K562 (cell line): ENCODE results near the gene PLD3. TPM values are rescaled to one million over a fixed set of nuclear protein-coding genes. Genes with fewer than 3 reads are reported as not detected.

ENCODE experiments used
- ATAC-seq: fragments of 200-7000 bp; cut with Tn5 transposase; 3 replicates; pipeline ENCODE4 v1.9.1; 2020; ENCODE audit warnings: moderate library complexity
- BruUV-seq: library from RNA; stranded (reverse); fragments of 400-500 nt; replicated peaks from 2 replicates; lab custom pipeline; 2021; lab: Mats Ljungman, UMichigan
- CTCF ChIA-PET: fragments of 300-600 bp; formaldehyde crosslinking; extraction: SDS; loops from one replicate; lab custom pipeline; 2021; ENCODE audit warnings: low intra/inter-chr PET ratio; lab: Yijun Ruan, JAX
- POLR2A ChIA-PET: fragments of 300-600, 350-650 bp; sonication (Branson Sonifier 250); formaldehyde crosslinking; extraction: SDS; loops from one replicate; lab custom pipeline; 2021; ENCODE audit warnings: antibody characterized with exemption, inconsistent platforms; lab: Yijun Ruan, JAX
- DNase-seq, 4 experiments: peaks; one replicate each; pipeline versions ENCODE4 v3.0.0 to v3.0.0-alpha.2; 2011 to 2018; ENCODE audit warnings: low spot score in 3 of 4, mixed read lengths in 3 of 4; ENCODE audit errors: extremely low read depth in 1 of 4
- FAIRE-seq: peaks from 2 replicates; lab custom pipeline; 2011; peaks lifted over from hg19 to GRCh38; lab: Jason Lieb, UNC
- H2AFZ ChIP-seq: 2 replicates; pipeline ENCODE4 v1.6.0; 2011; ENCODE audit warnings: low read depth, low read length, control low read depth, inconsistent platforms
- H3K27ac ChIP-seq: fragments of 200-600 bp; 3 replicates; pipeline ENCODE4 v1.8.0; 2011; ENCODE audit warnings: low read depth, mild to moderate bottlenecking, control low read depth, inconsistent platforms, low read length, moderate library complexity, mixed read lengths; ENCODE audit errors: extremely low read depth
- H3K27me3 ChIP-seq, 2 experiments: fragments of 300-600 bp in 1 of 2; 2 replicates in 1 of 2; 3 replicates in 1 of 2; pipeline versions ENCODE4 v1.6.0 to v1.8.0; 2011; ENCODE audit warnings: inconsistent platforms in 2 of 2, low read length in 2 of 2, mild to moderate bottlenecking in 1 of 2, mixed read lengths in 1 of 2, moderate library complexity in 1 of 2; ENCODE audit not compliant: control insufficient read depth in 2 of 2, insufficient read depth in 2 of 2
- H3K36me3 ChIP-seq: fragments of 300-600 bp; 3 replicates; pipeline ENCODE4 v1.8.0; 2011; ENCODE audit warnings: mild to moderate bottlenecking, low read length, inconsistent platforms; ENCODE audit not compliant: control insufficient read depth, insufficient read depth
- H3K4me1 ChIP-seq, 2 experiments: fragments of 200-600 bp in 1 of 2; replicated peaks in 1 of 2; 2 replicates in 1 of 2; 3 replicates in 1 of 2; pipeline versions ENCODE4 v1.5.1 to v1.8.0; 2011; ENCODE audit warnings: inconsistent platforms in 2 of 2, low read length in 2 of 2, mild to moderate bottlenecking in 1 of 2, mixed read lengths in 1 of 2, moderate library complexity in 1 of 2; ENCODE audit not compliant: control insufficient read depth in 2 of 2, insufficient read depth in 2 of 2
- H3K4me2 ChIP-seq: 2 replicates; pipeline ENCODE4 v1.6.1; 2011; ENCODE audit warnings: low read length, control low read depth, inconsistent platforms, mixed read lengths; ENCODE audit not compliant: insufficient read depth
- H3K4me3 ChIP-seq: fragments of 200-600 bp; sonication (generic), shearing (Covaris generic); 2 replicates; pipeline ENCODE4 v1.5.1; 2016; ENCODE audit warnings: control low read depth, inconsistent platforms
- H3K79me2 ChIP-seq: fragments of 200-600 bp; 3 replicates; pipeline ENCODE4 v1.8.0; 2011; ENCODE audit warnings: low read length, inconsistent platforms; ENCODE audit not compliant: control insufficient read depth, insufficient read depth
- H3K9ac ChIP-seq, 2 experiments: 2 replicates each; pipeline versions ENCODE4 v1.6.0 to v1.6.1; 2011; ENCODE audit warnings: low read depth in 2 of 2, low read length in 2 of 2, control low read depth in 1 of 2, inconsistent platforms in 1 of 2, mild to moderate bottlenecking in 1 of 2, mixed read lengths in 1 of 2; ENCODE audit not compliant: insufficient read depth in 1 of 2
- H3K9me1 ChIP-seq: one replicate; pipeline ENCODE4 v1.6.0; 2011; ENCODE audit warnings: inconsistent platforms, mild to moderate bottlenecking, low read length, moderate library complexity; ENCODE audit not compliant: control insufficient read depth, insufficient read depth
- H3K9me3 ChIP-seq: replicated peaks from 2 replicates; pipeline ENCODE4 v1.5.1; 2011; ENCODE audit warnings: low read depth, low read length, inconsistent platforms; ENCODE audit not compliant: control insufficient read depth, insufficient read depth
- H4K20me1 ChIP-seq: replicated peaks from 2 replicates; pipeline ENCODE4 v1.6.1; 2011; ENCODE audit warnings: low read length, inconsistent platforms, mixed read lengths; ENCODE audit not compliant: control insufficient read depth, insufficient read depth
- CBFA2T2 ChIP-seq: fragments of 450-650 bp; conservative IDR thresholded peaks from 2 replicates; pipeline ENCODE4 v1.6.1; 2017; ENCODE audit warnings: mild to moderate bottlenecking
- CEBPB ChIP-seq: fragments of 450-650 bp; IDR thresholded peaks from 2 replicates; pipeline ENCODE4 v1.6.1; 2016; ENCODE audit warnings: missing genetic modification characterization, missing compliant biosample characterization
- NONO ChIP-seq, 2 experiments: fragments of 200-400 bp in 1 of 2; fragments of 450-650 bp in 1 of 2; formaldehyde crosslinking in 1 of 2; IDR thresholded peaks; 2 replicates each; pipeline ENCODE4 v1.6.1; 2017; ENCODE audit warnings: low read depth in 2 of 2, mild to moderate bottlenecking in 2 of 2, moderate library complexity in 2 of 2, low read length in 1 of 2
- STAT5B ChIP-seq: fragments of 250-450 bp; sonication (Bioruptor Pico); IDR thresholded peaks from 2 replicates; pipeline ENCODE4 v1.8.0; 2021; ENCODE audit warnings: mild to moderate bottlenecking, inconsistent platforms
- ZNF75A ChIP-seq: fragments of 450-650 bp; formaldehyde crosslinking; IDR thresholded peaks from 2 replicates; pipeline ENCODE4 v1.4.0; 2020; ENCODE audit warnings: mild to moderate bottlenecking
- WGBS: fragments of 100-300 bp; shearing (Covaris generic); methylation state at CpG from one replicate; pipeline ENCODE4 v1.1.6; 2016; ENCODE audit warnings: low coverage, mixed read lengths; ENCODE audit not compliant: insufficient coverage; ENCODE audit errors: missing lambda C conversion rate; 5-methylcytosine and 5-hydroxymethylcytosine counted together
- in situ Hi-C: fragments of 300-500 bp; cut with MboI; formaldehyde crosslinking; loops from 4 replicates; pipeline ENCODE4 v1.15.0; 2018; ENCODE audit warnings: inconsistent platforms, mixed read lengths
- intact Hi-C: fragments of 100-400 bp; cut with micrococcal nuclease; formaldehyde crosslinking; loops from 2 replicates; pipeline ENCODE4 v1.14.2; 2022
- polyA plus RNA-seq, 8 experiments: library from polyadenylated mRNA; depleted of rRNA in 4 of 8; stranded (reverse) in 5 of 8; unstranded in 3 of 8; fragments of >200 nt; fragmentation: Nextera tagmentation in 2 of 8; fragmentation: Illumina TruSeq in 1 of 8; extraction: Ambion mirVana in 2 of 8; extraction: Trizol in 1 of 8; gene quantifications; 2 replicates each; pipeline versions ENCODE4 v1.2.1 to v1.2.3, GENCODE V29; 2011 to 2014; ENCODE audit warnings: inconsistent platforms in 1 of 8, missing spikeins in 1 of 8
- total RNA-seq, 7 experiments: library from RNA; depleted of rRNA in 6 of 7; stranded (reverse); fragments of >200 nt in 6 of 7; fragmentation: Illumina TruSeq in 2 of 7; extraction: Trizol in 2 of 7; gene quantifications; 2 replicates each; pipeline versions ENCODE4 v1.2.1 to v1.2.3, GENCODE V29; 2011 to 2021; ENCODE audit warnings: low replicate concordance in 1 of 7
- TF ChIP-seq, protein P1 (sequence below): fragments of 450-650 bp; conservative IDR thresholded peaks from 2 replicates; pipeline ENCODE4 v1.6.1; 2016; ENCODE audit warnings: missing genetic modification characterization, low read depth, mild to moderate bottlenecking, missing compliant biosample characterization, moderate library complexity
- TF ChIP-seq, protein P2 (sequence below): sonication (generic); formaldehyde crosslinking; IDR thresholded peaks from 2 replicates; pipeline ENCODE4 v1.8.1; 2023; ENCODE audit warnings: mild to moderate bottlenecking, missing genetic modification reagents
- TF ChIP-seq, protein P3 (sequence below), 3 experiments: IDR thresholded peaks in 2 of 3; conservative IDR thresholded peaks in 1 of 3; 2 replicates each; pipeline ENCODE4 v1.5.1; 2011 to 2012; ENCODE audit warnings: low read length in 3 of 3, mild to moderate bottlenecking in 3 of 3, control low read depth in 2 of 3, improper control_type of control experiment in 1 of 3, inconsistent platforms in 1 of 3, low read depth in 1 of 3, mixed read lengths in 1 of 3, moderate library complexity in 1 of 3; ENCODE audit not compliant: insufficient read depth in 2 of 3
- TF ChIP-seq, protein P4 (sequence below): fragments of 450-650 bp; IDR thresholded peaks from 2 replicates; pipeline ENCODE4 v1.6.1; 2018; ENCODE audit not compliant: partially characterized antibody
- TF ChIP-seq, protein P5 (sequence below): IDR thresholded peaks from 2 replicates; pipeline ENCODE4 v1.6.1; 2011; ENCODE audit warnings: borderline replicate concordance, low read depth, mild to moderate bottlenecking, moderate library complexity, low read length; ENCODE audit not compliant: insufficient read depth, poor library complexity, severe bottlenecking

Gene PLD3
- total and polyA plus RNA-seq, 9 of the 15 experiments (the other 6 are each of a cell fraction or from before 2014, with no cell fraction given), result 2.3 to 128 (median 72.7) TPM

DNA sequence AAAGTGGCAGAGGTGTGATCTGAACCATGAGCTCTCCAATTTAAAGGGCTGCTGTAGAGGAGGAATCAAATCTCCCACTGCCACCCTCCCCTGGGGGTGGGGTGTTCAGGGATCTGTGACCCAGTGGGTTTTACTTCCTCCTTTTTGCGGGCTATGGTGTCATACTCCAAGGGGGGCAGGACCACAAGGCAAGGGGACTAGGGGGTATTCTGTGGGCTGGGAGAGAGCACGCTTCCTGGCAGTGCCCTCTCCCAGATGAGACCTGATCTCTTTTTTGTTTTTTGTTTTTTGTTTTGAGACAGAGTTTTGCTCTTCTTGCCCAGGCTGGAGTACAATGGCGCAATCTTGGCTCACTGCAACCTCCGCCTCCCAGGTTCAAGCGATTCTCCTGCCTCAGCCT lies 10.3 kb downstream of the PLD3 start:
- intact Hi-C loops, result no loop called here
- H3K9ac ChIP-seq, result peak overlapping the region in 1 of 2 experiments; percentile 18; a peak in 1 of 4 replicates
- H3K79me2 ChIP-seq, result peaks cover 4% of the 10 kb centered on the region; the same call in 1 of the 3 replicates
- no peak for ATAC-seq
- no peaks in the 10 kb centered on the region; the same call in 2 of the 3 replicates for H3K36me3 ChIP-seq
- DNase-seq, result no peak
- no peaks in the 10 kb centered on the region for H3K9me3 ChIP-seq
- POLR2A ChIA-PET, result no interaction called here
- peaks cover 15 to 22% of the 10 kb centered on the region in 2 experiments; a peak in 4 of 5 replicates for H3K4me1 ChIP-seq
- no peaks in the 10 kb centered on the region for H3K9me1 ChIP-seq
- no peak overlapping the region for H3K27ac ChIP-seq
- in situ Hi-C loops, result no loop called here
- no peak overlapping the region for H2AFZ ChIP-seq
- no peaks in the 10 kb centered on the region for H3K27me3 ChIP-seq
- peaks cover 7% of the 10 kb centered on the region; the same call in 1 of the 2 replicates for H4K20me1 ChIP-seq
- WGBS, result 45% methylated on average over 2 of the region's 5 CpGs
- FAIRE-seq, result no peak
- CTCF ChIA-PET, result no interaction called here
- no peak overlapping the region for H3K4me3 ChIP-seq
- no peak overlapping the region for H3K4me2 ChIP-seq
- no TSS peak for BruUV-seq
- TF ChIP-seq, protein P1, sequence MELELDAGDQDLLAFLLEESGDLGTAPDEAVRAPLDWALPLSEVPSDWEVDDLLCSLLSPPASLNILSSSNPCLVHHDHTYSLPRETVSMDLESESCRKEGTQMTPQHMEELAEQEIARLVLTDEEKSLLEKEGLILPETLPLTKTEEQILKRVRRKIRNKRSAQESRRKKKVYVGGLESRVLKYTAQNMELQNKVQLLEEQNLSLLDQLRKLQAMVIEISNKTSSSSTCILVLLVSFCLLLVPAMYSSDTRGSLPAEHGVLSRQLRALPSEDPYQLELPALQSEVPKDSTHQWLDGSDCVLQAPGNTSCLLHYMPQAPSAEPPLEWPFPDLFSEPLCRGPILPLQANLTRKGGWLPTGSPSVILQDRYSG (tag), result no peak
- TF ChIP-seq, protein P2, sequence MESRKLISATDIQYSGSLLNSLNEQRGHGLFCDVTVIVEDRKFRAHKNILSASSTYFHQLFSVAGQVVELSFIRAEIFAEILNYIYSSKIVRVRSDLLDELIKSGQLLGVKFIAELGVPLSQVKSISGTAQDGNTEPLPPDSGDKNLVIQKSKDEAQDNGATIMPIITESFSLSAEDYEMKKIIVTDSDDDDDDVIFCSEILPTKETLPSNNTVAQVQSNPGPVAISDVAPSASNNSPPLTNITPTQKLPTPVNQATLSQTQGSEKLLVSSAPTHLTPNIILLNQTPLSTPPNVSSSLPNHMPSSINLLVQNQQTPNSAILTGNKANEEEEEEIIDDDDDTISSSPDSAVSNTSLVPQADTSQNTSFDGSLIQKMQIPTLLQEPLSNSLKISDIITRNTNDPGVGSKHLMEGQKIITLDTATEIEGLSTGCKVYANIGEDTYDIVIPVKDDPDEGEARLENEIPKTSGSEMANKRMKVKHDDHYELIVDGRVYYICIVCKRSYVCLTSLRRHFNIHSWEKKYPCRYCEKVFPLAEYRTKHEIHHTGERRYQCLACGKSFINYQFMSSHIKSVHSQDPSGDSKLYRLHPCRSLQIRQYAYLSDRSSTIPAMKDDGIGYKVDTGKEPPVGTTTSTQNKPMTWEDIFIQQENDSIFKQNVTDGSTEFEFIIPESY (CRISPR knock-in tag), result no peak
- TF ChIP-seq CBFA2T2 (no peak), NONO (IDR thresholded peaks at IDR 0.05; ENCODE audit: low read depth in 2 of 2, low read length in 1 of 2) (no peak), ZNF75A (no peak), CEBPB (tag) (0 out of 2 replicates have a peak, but pooled peaks have one; percentile 11), STAT5B (no peak)
- TF ChIP-seq, protein P3, sequence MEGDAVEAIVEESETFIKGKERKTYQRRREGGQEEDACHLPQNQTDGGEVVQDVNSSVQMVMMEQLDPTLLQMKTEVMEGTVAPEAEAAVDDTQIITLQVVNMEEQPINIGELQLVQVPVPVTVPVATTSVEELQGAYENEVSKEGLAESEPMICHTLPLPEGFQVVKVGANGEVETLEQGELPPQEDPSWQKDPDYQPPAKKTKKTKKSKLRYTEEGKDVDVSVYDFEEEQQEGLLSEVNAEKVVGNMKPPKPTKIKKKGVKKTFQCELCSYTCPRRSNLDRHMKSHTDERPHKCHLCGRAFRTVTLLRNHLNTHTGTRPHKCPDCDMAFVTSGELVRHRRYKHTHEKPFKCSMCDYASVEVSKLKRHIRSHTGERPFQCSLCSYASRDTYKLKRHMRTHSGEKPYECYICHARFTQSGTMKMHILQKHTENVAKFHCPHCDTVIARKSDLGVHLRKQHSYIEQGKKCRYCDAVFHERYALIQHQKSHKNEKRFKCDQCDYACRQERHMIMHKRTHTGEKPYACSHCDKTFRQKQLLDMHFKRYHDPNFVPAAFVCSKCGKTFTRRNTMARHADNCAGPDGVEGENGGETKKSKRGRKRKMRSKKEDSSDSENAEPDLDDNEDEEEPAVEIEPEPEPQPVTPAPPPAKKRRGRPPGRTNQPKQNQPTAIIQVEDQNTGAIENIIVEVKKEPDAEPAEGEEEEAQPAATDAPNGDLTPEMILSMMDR (IDR thresholded peaks at IDR 0.05 in 2 of 3, conservative IDR thresholded peaks at IDR 0.05 in 1 of 3; ENCODE audit: insufficient read depth in 2 of 3, low read depth in 1 of 3, low read length in 3 of 3), result no peak
- TF ChIP-seq, protein P4, sequence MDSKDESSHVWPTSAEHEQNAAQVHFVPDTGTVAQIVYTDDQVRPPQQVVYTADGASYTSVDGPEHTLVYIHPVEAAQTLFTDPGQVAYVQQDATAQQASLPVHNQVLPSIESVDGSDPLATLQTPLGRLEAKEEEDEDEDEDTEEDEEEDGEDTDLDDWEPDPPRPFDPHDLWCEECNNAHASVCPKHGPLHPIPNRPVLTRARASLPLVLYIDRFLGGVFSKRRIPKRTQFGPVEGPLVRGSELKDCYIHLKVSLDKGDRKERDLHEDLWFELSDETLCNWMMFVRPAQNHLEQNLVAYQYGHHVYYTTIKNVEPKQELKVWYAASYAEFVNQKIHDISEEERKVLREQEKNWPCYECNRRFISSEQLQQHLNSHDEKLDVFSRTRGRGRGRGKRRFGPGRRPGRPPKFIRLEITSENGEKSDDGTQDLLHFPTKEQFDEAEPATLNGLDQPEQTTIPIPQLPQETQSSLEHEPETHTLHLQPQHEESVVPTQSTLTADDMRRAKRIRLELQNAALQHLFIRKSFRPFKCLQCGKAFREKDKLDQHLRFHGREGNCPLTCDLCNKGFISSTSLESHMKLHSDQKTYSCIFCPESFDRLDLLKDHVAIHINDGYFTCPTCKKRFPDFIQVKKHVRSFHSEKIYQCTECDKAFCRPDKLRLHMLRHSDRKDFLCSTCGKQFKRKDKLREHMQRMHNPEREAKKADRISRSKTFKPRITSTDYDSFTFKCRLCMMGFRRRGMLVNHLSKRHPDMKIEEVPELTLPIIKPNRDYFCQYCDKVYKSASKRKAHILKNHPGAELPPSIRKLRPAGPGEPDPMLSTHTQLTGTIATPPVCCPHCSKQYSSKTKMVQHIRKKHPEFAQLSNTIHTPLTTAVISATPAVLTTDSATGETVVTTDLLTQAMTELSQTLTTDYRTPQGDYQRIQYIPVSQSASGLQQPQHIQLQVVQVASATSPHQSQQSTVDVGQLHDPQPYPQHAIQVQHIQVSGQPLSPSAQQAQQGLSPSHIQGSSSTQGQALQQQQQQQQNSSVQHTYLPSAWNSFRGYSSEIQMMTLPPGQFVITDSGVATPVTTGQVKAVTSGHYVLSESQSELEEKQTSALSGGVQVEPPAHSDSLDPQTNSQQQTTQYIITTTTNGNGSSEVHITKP, result peak; percentile 51
- TF ChIP-seq, protein P5, sequence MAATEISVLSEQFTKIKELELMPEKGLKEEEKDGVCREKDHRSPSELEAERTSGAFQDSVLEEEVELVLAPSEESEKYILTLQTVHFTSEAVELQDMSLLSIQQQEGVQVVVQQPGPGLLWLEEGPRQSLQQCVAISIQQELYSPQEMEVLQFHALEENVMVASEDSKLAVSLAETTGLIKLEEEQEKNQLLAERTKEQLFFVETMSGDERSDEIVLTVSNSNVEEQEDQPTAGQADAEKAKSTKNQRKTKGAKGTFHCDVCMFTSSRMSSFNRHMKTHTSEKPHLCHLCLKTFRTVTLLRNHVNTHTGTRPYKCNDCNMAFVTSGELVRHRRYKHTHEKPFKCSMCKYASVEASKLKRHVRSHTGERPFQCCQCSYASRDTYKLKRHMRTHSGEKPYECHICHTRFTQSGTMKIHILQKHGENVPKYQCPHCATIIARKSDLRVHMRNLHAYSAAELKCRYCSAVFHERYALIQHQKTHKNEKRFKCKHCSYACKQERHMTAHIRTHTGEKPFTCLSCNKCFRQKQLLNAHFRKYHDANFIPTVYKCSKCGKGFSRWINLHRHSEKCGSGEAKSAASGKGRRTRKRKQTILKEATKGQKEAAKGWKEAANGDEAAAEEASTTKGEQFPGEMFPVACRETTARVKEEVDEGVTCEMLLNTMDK, result no peak
